GM23338 (cell line): ENCODE data around the gene CTDNEP1.

Experiments
- CREB1 ChIP-seq: fragments of 250-450 bp; sonication (Bioruptor Pico); IDR thresholded peaks from 2 replicates; pipeline ENCODE4 v1.5.0; 2020; ENCODE audit warnings: low read depth, mild to moderate bottlenecking, moderate library complexity
- TF ChIP-seq, protein P1 (sequence below), 2 experiments: fragments of 200-600 bp in 1 of 2; sonication (generic) in 1 of 2; conservative IDR thresholded peaks; 2 replicates each; pipeline versions ENCODE4 v1.5.1 to v1.6.1; 2016 to 2017; ENCODE audit warnings: antibody characterized with exemption in 2 of 2, low read depth in 2 of 2, mild to moderate bottlenecking in 2 of 2, moderate library complexity in 1 of 2

DNA sequence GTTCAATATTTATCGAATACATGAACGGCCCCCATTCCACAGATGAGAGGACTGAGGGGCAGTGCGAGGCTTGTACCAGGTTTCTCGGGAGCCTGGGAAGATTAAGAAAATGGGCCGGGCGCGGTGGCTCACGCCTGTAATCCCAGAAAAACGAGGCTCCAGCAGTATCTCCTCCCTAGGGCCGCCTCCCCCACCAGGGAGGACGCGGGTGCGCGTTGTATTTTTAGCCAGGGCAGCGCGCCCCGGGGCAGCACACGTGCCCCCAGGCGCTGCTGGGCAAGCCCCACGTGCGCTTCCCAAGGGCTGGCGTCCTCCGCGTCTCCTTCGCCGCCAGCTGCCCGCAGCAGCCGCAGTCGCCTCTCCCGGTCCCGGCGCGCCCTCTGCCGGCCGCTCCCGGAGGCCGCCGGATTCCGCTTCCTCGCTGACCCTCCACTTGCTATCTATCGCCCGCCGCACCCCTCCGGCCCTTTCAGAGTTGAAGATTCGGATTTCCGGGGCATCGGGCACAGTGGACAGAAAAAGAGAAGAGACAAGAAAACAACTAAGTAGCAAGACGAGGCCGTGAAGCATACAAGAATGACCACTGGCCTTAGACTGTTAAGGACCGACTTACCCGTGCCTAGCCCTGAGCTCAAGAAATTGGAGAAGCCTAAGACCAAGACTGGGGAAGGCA lies 44.8 kb upstream of the CTDNEP1 start:
- 0 out of 2 replicates have a peak, but pooled peaks have one; percentile 11 for TF ChIP-seq CREB1 (CRISPR knock-in tag)
- TF ChIP-seq, protein P1, sequence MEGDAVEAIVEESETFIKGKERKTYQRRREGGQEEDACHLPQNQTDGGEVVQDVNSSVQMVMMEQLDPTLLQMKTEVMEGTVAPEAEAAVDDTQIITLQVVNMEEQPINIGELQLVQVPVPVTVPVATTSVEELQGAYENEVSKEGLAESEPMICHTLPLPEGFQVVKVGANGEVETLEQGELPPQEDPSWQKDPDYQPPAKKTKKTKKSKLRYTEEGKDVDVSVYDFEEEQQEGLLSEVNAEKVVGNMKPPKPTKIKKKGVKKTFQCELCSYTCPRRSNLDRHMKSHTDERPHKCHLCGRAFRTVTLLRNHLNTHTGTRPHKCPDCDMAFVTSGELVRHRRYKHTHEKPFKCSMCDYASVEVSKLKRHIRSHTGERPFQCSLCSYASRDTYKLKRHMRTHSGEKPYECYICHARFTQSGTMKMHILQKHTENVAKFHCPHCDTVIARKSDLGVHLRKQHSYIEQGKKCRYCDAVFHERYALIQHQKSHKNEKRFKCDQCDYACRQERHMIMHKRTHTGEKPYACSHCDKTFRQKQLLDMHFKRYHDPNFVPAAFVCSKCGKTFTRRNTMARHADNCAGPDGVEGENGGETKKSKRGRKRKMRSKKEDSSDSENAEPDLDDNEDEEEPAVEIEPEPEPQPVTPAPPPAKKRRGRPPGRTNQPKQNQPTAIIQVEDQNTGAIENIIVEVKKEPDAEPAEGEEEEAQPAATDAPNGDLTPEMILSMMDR (conservative IDR thresholded peaks at IDR 0.05; ENCODE audit: low read depth in 2 of 2), result peak; percentile 87 to 92
